HEK293T (cell line): Measurements from ENCODE around the gene ADGRA3.

Experiments used
- CTCF ChIA-PET: fragments of 350-600 bp; formaldehyde crosslinking; extraction: SDS; loops from one replicate; lab custom pipeline; 2021; ENCODE audit warnings: antibody characterized with exemption, inconsistent platforms; lab: Yijun Ruan, JAX
- POLR2A ChIA-PET: fragments of 350-600 bp; formaldehyde crosslinking; extraction: SDS; loops from one replicate; lab custom pipeline; 2020; ENCODE audit warnings: antibody characterized with exemption, inconsistent platforms; lab: Yijun Ruan, JAX
- DNase-seq: peaks from one replicate; pipeline ENCODE4 v3.0.0; 2012; ENCODE audit warnings: mixed read lengths; ENCODE audit errors: extremely low spot score
- ARNT ChIP-seq: fragments of 450-650 bp; IDR thresholded peaks from 2 replicates; pipeline ENCODE4 v1.6.1; 2017; ENCODE audit warnings: mild to moderate bottlenecking
- BHLHE40 ChIP-seq: fragments of 450-650 bp; IDR thresholded peaks from 2 replicates; pipeline ENCODE4 v1.6.1; 2016; ENCODE audit warnings: mild to moderate bottlenecking, moderate library complexity, borderline replicate concordance
- CTBP1 ChIP-seq: fragments of 450-650 bp; IDR thresholded peaks from 2 replicates; pipeline ENCODE4 v1.6.1; 2016; ENCODE audit warnings: borderline replicate concordance
- ELF4 ChIP-seq: fragments of 450-650 bp; IDR thresholded peaks from 2 replicates; pipeline ENCODE4 v1.6.1; 2017; ENCODE audit warnings: antibody characterized with exemption
- FOXA1 ChIP-seq: fragments of 450-650 bp; IDR thresholded peaks from 2 replicates; pipeline ENCODE4 v1.6.1; 2016; ENCODE audit warnings: mild to moderate bottlenecking
- FOXK2 ChIP-seq: fragments of 450-650 bp; IDR thresholded peaks from 2 replicates; pipeline ENCODE4 v1.6.1; 2016; ENCODE audit warnings: mild to moderate bottlenecking
- FOXM1 ChIP-seq: fragments of 450-650 bp; IDR thresholded peaks from 2 replicates; pipeline ENCODE4 v1.6.1; 2017; ENCODE audit warnings: mild to moderate bottlenecking, borderline replicate concordance
- HDGF ChIP-seq: fragments of 450-650 bp; IDR thresholded peaks from 2 replicates; pipeline ENCODE4 v1.6.1; 2017; ENCODE audit warnings: antibody characterized with exemption, borderline replicate concordance
- L3MBTL2 ChIP-seq: fragments of 450-650 bp; conservative IDR thresholded peaks from 2 replicates; pipeline ENCODE4 v1.6.1; 2016; ENCODE audit warnings: mild to moderate bottlenecking
- LEF1 ChIP-seq: fragments of 450-650 bp; IDR thresholded peaks from 2 replicates; pipeline ENCODE4 v1.6.1; 2017; ENCODE audit warnings: mild to moderate bottlenecking, borderline replicate concordance
- NFRKB ChIP-seq: fragments of 450-650 bp; IDR thresholded peaks from 2 replicates; pipeline ENCODE4 v1.6.1; 2016; ENCODE audit warnings: mild to moderate bottlenecking, moderate library complexity
- PKNOX1 ChIP-seq: fragments of 450-650 bp; IDR thresholded peaks from 2 replicates; pipeline ENCODE4 v1.6.1; 2016
- SP1 ChIP-seq: fragments of 450-650 bp; IDR thresholded peaks from 2 replicates; pipeline ENCODE4 v1.6.1; 2017
- SUZ12 ChIP-seq: fragments of 450-650 bp; IDR thresholded peaks from 2 replicates; pipeline ENCODE4 v1.6.1; 2016; ENCODE audit warnings: mild to moderate bottlenecking
- TARDBP ChIP-seq: fragments of 450-650 bp; IDR thresholded peaks from 2 replicates; pipeline ENCODE4 v1.6.1; 2016
- ZNF384 ChIP-seq: fragments of 450-650 bp; IDR thresholded peaks from 2 replicates; pipeline ENCODE4 v1.6.1; 2016

The ADGRA3 gene

GRCh38 chr4:22492987-22493386 lies 22.9 kb downstream of the ADGRA3 start:
- ChIA-PET CTCF (no interaction called here), POLR2A (interaction anchor here (1.0 kb wide), 1 partner anchor 22 kb away, joined by 4 read pairs; no protein-coding TSS in a partner anchor)
- TF ChIP-seq FOXA1 (no peak), NFRKB (no peak), SP1 (no peak), HDGF (no peak), PKNOX1 (no peak), ARNT (no peak), LEF1 (no peak), SUZ12 (no peak), FOXM1 (no peak), ZNF384 (no peak), FOXK2 (no peak), TARDBP (no peak), CTBP1 (no peak), L3MBTL2 (no peak), ELF4 (no peak), BHLHE40 (no peak)
- no peak for DNase-seq

- no peak for DNase-seq
- POLR2A ChIA-PET, result interaction anchor here (1.2 kb wide), 1 partner anchor 23 kb away, joined by 6 read pairs; no protein-coding TSS in a partner anchor
- CTCF ChIA-PET, result no interaction called here
- TF ChIP-seq LEF1, result no peak
These were observed 23.9 kb downstream of the ADGRA3 start for GRCh38 chr4:22491939-22492338.

GRCh38 chr4:22490718-22491315 lies 25.0 kb downstream of the ADGRA3 start:
- ChIA-PET POLR2A (interaction anchor here (1.2 kb wide), 1 partner anchor 24 kb away, joined by 6 read pairs; no protein-coding TSS in a partner anchor), CTCF (interaction anchor here (0.6 kb wide), 1 partner anchor 10 kb away, joined by 3 read pairs; no protein-coding TSS in a partner anchor)
- DNase-seq, result no peak
- TF ChIP-seq SP1 (no peak), LEF1 (no peak), FOXA1 (no peak), ARNT (no peak), CTBP1 (no peak), NFRKB (no peak), TARDBP (no peak), L3MBTL2 (no peak)

- CTCF ChIA-PET, result interaction anchor here (0.5 kb wide), 1 partner anchor 99 kb away, joined by 4 read pairs; no protein-coding TSS in a partner anchor
- DNase-seq, result no peak
- POLR2A ChIA-PET, result no interaction called here
- TF ChIP-seq CTBP1, result no peak
- peak; percentile 65 for TF ChIP-seq ZNF384
- peak; percentile 64 for TF ChIP-seq PKNOX1
- no peak for TF ChIP-seq HDGF
These were observed 27.8 kb downstream of the ADGRA3 start for GRCh38 chr4:22488106-22488505.

- CTCF ChIA-PET, result no interaction called here
- no peak for DNase-seq
- TF ChIP-seq FOXK2, result no peak
- TF ChIP-seq PKNOX1, result peak; percentile 26; the same call in 1 of the 2 replicates
- POLR2A ChIA-PET, result interaction anchor here (1.3 kb wide), 1 partner anchor 28 kb away, joined by 3 read pairs; no protein-coding TSS in a partner anchor
These were observed 28.5 kb downstream of the ADGRA3 start for GRCh38 chr4:22487328-22487727.

GRCh38 chr4:22486276-22486675 lies 29.6 kb downstream of the ADGRA3 start:
- CTCF ChIA-PET, result no interaction called here
- TF ChIP-seq ARNT (no peak), SP1 (no peak), FOXK2 (no peak), ZNF384 (no peak), BHLHE40 (no peak), HDGF (no peak), CTBP1 (no peak), L3MBTL2 (no peak), FOXA1 (no peak), PKNOX1 (no peak), ELF4 (no peak), LEF1 (no peak), TARDBP (no peak), NFRKB (no peak), SUZ12 (no peak)
- POLR2A ChIA-PET, result interaction anchor here (1.3 kb wide), 1 partner anchor 29 kb away, joined by 3 read pairs; no protein-coding TSS in a partner anchor
- DNase-seq, result no peak
